SK-N-SH (cell line): Measurements from ENCODE around the gene ERC2.

Experiments
- CTCF ChIP-seq: fragments of 200-600 bp; sonication (generic); IDR thresholded peaks from 2 replicates; pipeline ENCODE4 v1.6.1; 2017; ENCODE audit warnings: antibody characterized with exemption, mild to moderate bottlenecking, moderate library complexity
- IRF3 ChIP-seq: fragments of 150-350 bp; IDR thresholded peaks from 2 replicates; pipeline ENCODE4 v1.6.1; 2016; ENCODE audit warnings: mild to moderate bottlenecking, low read depth, low read length
- NRF1 ChIP-seq: IDR thresholded peaks from 2 replicates; pipeline ENCODE4 v1.6.1; 2012; ENCODE audit warnings: low read depth, mild to moderate bottlenecking, low read length
- RFX5 ChIP-seq: IDR thresholded peaks from 2 replicates; pipeline ENCODE4 v1.6.1; 2012; ENCODE audit warnings: mild to moderate bottlenecking, improper control_type of control experiment, low read length
- TF ChIP-seq, protein P1 (sequence below): fragments of 150-350 bp; IDR thresholded peaks from 2 replicates; pipeline ENCODE4 v1.6.1; 2017; ENCODE audit warnings: antibody characterized with exemption, low read length, low read depth, borderline replicate concordance
- TF ChIP-seq, protein P2 (sequence below): IDR thresholded peaks from 2 replicates; pipeline ENCODE4; 2012

DNA sequence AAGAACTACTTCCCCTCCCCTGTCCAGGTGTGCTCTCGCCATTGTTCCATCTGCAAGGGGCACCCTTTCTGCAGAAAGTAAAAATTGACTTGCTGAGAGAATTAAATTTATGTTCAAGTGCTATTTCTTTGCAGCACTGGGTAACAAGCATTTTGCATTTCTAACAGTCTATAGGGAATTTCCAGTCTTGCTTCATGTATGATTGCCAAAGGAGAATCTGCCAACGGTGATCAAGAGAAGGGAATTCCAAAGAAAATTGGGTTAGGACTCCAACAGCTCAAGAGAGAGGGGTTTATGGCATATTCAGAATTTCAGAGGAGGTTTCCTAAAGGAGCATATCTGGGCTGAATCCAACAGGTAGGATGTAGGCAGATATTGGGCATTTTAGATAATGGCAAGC is 844.5 kb downstream of the ERC2 start:
- TF ChIP-seq, protein P1, sequence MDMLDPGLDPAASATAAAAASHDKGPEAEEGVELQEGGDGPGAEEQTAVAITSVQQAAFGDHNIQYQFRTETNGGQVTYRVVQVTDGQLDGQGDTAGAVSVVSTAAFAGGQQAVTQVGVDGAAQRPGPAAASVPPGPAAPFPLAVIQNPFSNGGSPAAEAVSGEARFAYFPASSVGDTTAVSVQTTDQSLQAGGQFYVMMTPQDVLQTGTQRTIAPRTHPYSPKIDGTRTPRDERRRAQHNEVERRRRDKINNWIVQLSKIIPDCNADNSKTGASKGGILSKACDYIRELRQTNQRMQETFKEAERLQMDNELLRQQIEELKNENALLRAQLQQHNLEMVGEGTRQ = no peak
- TF ChIP-seq IRF3 (no peak), NRF1 (no peak), CTCF (no peak), RFX5 (no peak)
- TF ChIP-seq, protein P2, sequence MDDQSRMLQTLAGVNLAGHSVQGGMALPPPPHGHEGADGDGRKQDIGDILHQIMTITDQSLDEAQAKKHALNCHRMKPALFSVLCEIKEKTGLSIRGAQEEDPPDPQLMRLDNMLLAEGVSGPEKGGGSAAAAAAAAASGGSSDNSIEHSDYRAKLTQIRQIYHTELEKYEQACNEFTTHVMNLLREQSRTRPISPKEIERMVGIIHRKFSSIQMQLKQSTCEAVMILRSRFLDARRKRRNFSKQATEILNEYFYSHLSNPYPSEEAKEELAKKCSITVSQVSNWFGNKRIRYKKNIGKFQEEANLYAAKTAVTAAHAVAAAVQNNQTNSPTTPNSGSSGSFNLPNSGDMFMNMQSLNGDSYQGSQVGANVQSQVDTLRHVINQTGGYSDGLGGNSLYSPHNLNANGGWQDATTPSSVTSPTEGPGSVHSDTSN = no peak
